ENCODE measurements around the gene TSHR. TPM values are rescaled to one million over a fixed set of nuclear protein-coding genes. Genes with fewer than 3 reads are reported as not detected.

The TSHR gene
- total RNA-seq, 2 experiments from 2014 or later, result 4.9 to 40.0 TPM

DNA sequence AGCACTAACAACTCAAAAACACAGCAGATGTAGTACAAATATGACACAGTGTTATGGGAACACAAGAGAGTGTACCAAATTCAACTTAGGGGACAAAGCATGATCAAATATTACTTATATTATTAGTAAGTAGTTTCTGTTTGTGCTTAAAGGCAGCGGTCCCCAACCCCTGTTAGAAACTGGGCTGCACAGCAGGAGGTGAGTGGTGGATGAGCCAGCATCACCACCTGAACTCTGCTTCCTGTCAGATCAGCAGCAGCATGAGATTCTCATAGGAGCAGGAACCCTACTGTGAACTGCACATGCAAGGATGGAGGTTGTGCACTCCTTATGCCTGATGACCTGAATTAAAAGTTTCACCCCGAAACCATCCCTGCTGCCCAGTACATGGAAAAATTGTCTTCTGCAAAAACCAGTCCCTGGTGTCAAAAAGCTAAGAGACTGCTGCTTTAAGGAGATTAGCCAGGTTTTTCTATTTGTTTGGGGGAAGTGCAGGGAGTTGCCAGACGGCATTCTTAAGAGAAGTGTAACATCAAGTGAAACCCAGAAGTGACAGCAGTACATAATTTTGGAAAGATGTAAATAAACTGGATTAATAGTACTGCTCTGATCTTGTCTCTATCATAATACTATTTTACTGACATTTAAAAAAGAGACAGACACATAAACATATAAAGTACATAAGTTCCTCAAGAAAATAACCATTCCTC lies 238.7 kb downstream of the TSHR start:
- intact Hi-C loops (cut with micrococcal nuclease; ENCODE audit: unreplicated experiment), result no loop called here
- no TSS peak for BruUV-seq (replicated peaks)

More for the DNA sequence above, 238.7 kb downstream of the TSHR start:
- no peak overlapping the region for H3K4me2 ChIP-seq (ENCODE audit: low read length)
- H3K36me3 ChIP-seq (ENCODE audit: insufficient read depth, low read length), result peaks cover 100% of the 10 kb centered on the region
- H4K20me1 ChIP-seq (ENCODE audit: insufficient read depth, low read length), result no peaks in the 10 kb centered on the region
- no peak overlapping the region for H2AFZ ChIP-seq (ENCODE audit: low read length)
- ChIA-PET POLR2A (interaction anchor here (0.5 to 1.0 kb wide), 2 partner anchors 19 to 313 kb away, joined by 3 to 5 read pairs; no protein-coding TSS in a partner anchor), CTCF (ENCODE audit: unreplicated experiment) (no interaction called here)
- peaks cover 7% of the 10 kb centered on the region for H3K4me1 ChIP-seq (ENCODE audit: insufficient read depth, low read length, poor library complexity, severe bottlenecking)
- no peaks in the 10 kb centered on the region for H3K9me3 ChIP-seq (ENCODE audit: low read length)
- no peak for DNase-seq (ENCODE audit: low spot score)
- TF ChIP-seq EZH2phosphoT487 (IDR thresholded peaks at IDR 0.05; ENCODE audit: borderline replicate concordance, low read depth, low read length), result no peak
- TF ChIP-seq CTCF (conservative IDR thresholded peaks at IDR 0.05; ENCODE audit: low read length), result no peak
- H3K4me3 ChIP-seq (ENCODE audit: low read depth, low read length, poor library complexity, severe bottlenecking), result no peak overlapping the region
- no peaks in the 10 kb centered on the region for H3K9me2 ChIP-seq (ENCODE audit: insufficient read depth, low read length)
- peaks cover 34% of the 10 kb centered on the region; the same call in 1 of the 2 replicates for H3K79me2 ChIP-seq (ENCODE audit: insufficient read depth, low read depth, low read length)
- no peak overlapping the region for H3K27ac ChIP-seq (ENCODE audit: low read depth, low read length, poor library complexity, severe bottlenecking)

Other genes with a start within 250 kb of the TSHR start
- gene CEP128, start 13.9 kb upstream of the TSHR start, total RNA-seq (2014; rRNA removed; shearing (Covaris generic)), result 71.9 and 76.9 TPM in 2 replicates
- 125 and 137 TPM in 2 replicates for gene CEP128, start 13.9 kb upstream of the TSHR start, total RNA-seq (2022)

All from OCI-LY7 (cell line).